ENCODE results near the gene NGDN.

Gene NGDN

GRCh38 chr14:23523229-23524016, 53.9 kb downstream of the NGDN start:
- DNase-seq: no peak

GRCh38 chr14:23524954-23525353, 55.5 kb downstream of the NGDN start:
- no peak for DNase-seq

- DNase-seq: no peak
Observed at GRCh38 chr14:23525611-23526010, 56.1 kb downstream of the NGDN start.
